Endothelial cell of umbilical vein (primary cell): Measurements from ENCODE around the gene PHAF1.

ENCODE experiments used
- MAX ChIP-seq: IDR thresholded peaks from 2 replicates; pipeline ENCODE4 v1.6.1; 2011; ENCODE audit not compliant: insufficient read depth, insufficient read length
- MYC ChIP-seq: IDR thresholded peaks from one replicate; pipeline ENCODE4 v1.6.1; 2011; ENCODE audit warnings: mild to moderate bottlenecking, low read depth, low read length
- POLR2A ChIP-seq: IDR thresholded peaks from 2 replicates; pipeline ENCODE4 v1.6.1; 2012; ENCODE audit warnings: low read depth, mild to moderate bottlenecking, control low read depth, low read length
- TF ChIP-seq, protein P1 (sequence below), 2 donors: IDR thresholded peaks; 1 replicate in 1 of 2; 2 replicates in 1 of 2; pipeline ENCODE4 v1.5.1; 2011; ENCODE audit warnings: low read length in 2 of 2, mild to moderate bottlenecking in 2 of 2, moderate library complexity in 2 of 2, control low read depth in 1 of 2, inconsistent platforms in 1 of 2, low read depth in 1 of 2; ENCODE audit not compliant: insufficient read depth in 1 of 2; ENCODE audit errors: extremely low read depth in 1 of 2

DNA sequence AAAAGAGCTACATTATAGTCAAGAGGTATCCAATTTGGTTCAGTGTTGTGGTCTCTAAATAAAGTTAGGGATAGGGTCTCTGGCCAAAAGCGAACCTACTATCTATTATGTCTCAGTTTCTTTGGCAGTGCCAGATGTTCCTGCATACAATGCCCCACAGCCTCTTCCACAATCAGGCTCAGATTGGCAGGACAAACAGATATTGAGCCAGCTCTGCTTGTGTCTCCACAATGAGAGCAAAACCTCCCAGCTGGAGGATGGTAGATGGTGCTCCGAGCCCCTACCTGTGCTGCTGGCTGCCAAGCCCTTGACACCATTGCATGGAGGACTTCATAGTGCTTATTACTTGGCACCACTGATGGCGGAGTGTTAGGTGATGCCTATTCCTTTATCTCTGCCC is 19.7 kb downstream of the PHAF1 start:
- TF ChIP-seq MAX (no peak), POLR2A (no peak), MYC (no peak)
- TF ChIP-seq, protein P1, sequence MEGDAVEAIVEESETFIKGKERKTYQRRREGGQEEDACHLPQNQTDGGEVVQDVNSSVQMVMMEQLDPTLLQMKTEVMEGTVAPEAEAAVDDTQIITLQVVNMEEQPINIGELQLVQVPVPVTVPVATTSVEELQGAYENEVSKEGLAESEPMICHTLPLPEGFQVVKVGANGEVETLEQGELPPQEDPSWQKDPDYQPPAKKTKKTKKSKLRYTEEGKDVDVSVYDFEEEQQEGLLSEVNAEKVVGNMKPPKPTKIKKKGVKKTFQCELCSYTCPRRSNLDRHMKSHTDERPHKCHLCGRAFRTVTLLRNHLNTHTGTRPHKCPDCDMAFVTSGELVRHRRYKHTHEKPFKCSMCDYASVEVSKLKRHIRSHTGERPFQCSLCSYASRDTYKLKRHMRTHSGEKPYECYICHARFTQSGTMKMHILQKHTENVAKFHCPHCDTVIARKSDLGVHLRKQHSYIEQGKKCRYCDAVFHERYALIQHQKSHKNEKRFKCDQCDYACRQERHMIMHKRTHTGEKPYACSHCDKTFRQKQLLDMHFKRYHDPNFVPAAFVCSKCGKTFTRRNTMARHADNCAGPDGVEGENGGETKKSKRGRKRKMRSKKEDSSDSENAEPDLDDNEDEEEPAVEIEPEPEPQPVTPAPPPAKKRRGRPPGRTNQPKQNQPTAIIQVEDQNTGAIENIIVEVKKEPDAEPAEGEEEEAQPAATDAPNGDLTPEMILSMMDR (IDR thresholded peaks at IDR 0.05; ENCODE audit: extremely low read depth in 1 of 2, insufficient read depth in 1 of 2, low read depth in 1 of 2, low read length in 2 of 2) = no peak
